ENCODE data around the gene ABLIM1. TPM values are rescaled to one million over a fixed set of nuclear protein-coding genes. Genes with fewer than 3 reads are reported as not detected.

ABLIM1 gene
- total and polyA plus RNA-seq, 2 donors = 46.7 to 71.3 TPM

DNA sequence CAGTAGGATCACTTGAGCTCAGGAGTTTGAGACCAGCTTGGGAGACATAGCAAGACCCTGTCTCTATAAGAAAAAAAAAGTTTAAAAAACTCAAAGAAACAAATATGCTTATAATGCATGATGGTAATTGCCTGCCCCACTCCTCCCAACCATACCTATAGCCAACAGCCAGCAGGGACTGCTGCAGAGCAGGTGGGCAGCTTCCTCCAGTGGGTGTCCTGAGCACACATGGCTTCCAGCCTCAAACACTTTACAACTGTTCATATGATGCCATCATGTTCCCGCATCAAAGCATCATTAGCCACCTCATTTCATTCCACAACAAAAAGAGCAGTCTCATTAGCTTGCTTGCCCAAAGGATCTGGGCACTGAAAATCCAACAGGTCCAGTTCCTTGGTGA is 42.0 kb downstream of the ABLIM1 start:
- H3K4me3 ChIP-seq (ENCODE audit: low read depth, low read length) = no peak overlapping the region
- no peaks in the 10 kb centered on the region for H3K4me1 ChIP-seq (ENCODE audit: insufficient read depth)
- WGBS = 96% methylated on average over 1 of the region's 1 CpG
- DNase-seq (ENCODE audit: extremely low spot score) = no peak
- no peak overlapping the region for H3K27ac ChIP-seq (ENCODE audit: low read depth)
- H3K36me3 ChIP-seq (ENCODE audit: insufficient read depth) = no peaks in the 10 kb centered on the region

DNA sequence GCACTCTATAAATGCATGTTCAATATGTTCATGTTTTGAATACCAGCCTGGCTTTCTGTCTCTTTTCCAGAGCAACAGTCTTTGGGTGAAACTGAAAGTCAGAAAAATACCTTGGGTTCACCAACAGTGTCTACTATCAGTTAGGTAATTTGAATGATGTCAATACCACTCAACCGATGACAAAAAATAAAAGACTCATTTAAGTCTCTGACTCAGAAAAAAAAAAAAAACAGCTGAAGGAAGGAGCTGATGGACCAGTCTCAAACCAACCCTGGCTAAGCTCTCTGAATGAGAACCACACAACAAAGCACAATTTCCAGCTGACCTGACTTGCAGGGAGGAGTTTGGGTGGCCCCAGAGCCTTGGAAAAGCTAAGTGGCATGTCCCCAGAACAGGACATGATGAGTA is 42.5 kb downstream of the ABLIM1 start:
- WGBS = 75% methylated on average over 1 of the region's 1 CpG
- Histone ChIP-seq H3K27ac (ENCODE audit: low read depth) (no peak overlapping the region), H3K4me1 (ENCODE audit: insufficient read depth) (no peaks in the 10 kb centered on the region), H3K36me3 (ENCODE audit: insufficient read depth) (no peaks in the 10 kb centered on the region), H3K4me3 (ENCODE audit: low read depth, low read length) (no peak overlapping the region)
- no peak for DNase-seq (ENCODE audit: extremely low spot score)

DNA sequence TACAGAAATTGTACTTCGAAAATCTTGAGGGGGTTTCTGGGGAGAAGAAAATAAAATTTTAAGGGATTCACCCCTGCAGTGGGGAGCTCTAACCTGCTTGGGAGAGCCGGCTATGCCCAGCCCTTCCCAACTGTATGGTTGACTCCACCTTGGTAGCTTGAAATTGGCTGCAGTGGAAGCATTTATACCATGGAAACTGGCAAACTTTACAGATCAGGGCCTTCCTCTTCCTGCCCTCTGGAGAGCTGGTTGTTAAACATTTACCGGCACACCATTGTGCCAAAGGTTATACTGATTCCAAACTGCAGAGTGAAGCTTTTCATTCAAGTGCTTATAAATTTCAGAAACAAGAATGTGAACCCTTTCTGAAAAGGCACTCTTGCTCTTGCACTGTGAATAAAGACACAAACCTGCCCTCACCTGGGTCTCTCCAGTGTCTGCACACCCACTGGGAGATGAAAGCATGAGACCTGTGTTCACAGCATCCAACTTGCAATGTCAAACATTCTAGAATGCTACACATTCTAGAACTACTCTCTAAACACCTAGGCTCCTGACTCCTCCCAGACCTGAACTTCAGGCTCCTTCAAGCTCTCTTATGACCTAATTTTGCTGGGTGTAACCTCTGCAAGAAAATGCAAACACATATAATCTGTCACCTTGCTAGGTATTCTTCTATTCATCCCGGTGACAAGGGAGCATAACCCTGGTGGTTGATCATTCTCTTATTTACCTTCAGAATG is 44.7 kb downstream of the ABLIM1 start:
- no peak for DNase-seq (ENCODE audit: extremely low spot score)
- H3K36me3 ChIP-seq (ENCODE audit: insufficient read depth) = no peaks in the 10 kb centered on the region
- no peak overlapping the region for H3K4me3 ChIP-seq (ENCODE audit: low read depth, low read length)
- 84% methylated on average over 4 of the region's 4 CpGs for WGBS
- peaks cover 2% of the 10 kb centered on the region for H3K4me1 ChIP-seq (ENCODE audit: insufficient read depth)
- no peak overlapping the region for H3K27ac ChIP-seq (ENCODE audit: low read depth)

DNA sequence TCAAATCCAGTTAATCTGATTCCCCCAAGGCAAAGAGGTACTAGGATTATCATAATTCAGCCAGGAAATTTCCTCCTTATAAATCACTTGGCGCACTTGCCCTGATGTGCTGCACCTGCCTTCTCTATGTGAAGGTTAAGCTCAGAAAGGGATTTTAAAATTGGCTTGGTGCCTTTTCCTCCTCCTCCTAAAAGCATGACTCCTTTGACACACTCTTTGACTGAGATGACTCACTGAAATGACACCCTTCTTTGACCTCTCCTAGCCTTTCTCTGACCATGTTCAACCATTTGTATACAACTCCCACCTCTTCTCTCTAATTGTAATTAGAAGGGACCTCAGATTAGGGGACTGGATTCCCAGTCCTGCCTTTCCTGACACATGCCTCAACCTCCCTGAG is 46.5 kb downstream of the ABLIM1 start:
- Histone ChIP-seq H3K36me3 (ENCODE audit: insufficient read depth) (no peaks in the 10 kb centered on the region), H3K4me3 (ENCODE audit: low read depth, low read length) (no peak overlapping the region), H3K27ac (ENCODE audit: low read depth) (no peak overlapping the region), H3K4me1 (ENCODE audit: insufficient read depth) (peaks cover 2% of the 10 kb centered on the region)
- WGBS = 92% methylated on average over 1 of the region's 1 CpG
- DNase-seq (ENCODE audit: extremely low spot score) = no peak

DNA sequence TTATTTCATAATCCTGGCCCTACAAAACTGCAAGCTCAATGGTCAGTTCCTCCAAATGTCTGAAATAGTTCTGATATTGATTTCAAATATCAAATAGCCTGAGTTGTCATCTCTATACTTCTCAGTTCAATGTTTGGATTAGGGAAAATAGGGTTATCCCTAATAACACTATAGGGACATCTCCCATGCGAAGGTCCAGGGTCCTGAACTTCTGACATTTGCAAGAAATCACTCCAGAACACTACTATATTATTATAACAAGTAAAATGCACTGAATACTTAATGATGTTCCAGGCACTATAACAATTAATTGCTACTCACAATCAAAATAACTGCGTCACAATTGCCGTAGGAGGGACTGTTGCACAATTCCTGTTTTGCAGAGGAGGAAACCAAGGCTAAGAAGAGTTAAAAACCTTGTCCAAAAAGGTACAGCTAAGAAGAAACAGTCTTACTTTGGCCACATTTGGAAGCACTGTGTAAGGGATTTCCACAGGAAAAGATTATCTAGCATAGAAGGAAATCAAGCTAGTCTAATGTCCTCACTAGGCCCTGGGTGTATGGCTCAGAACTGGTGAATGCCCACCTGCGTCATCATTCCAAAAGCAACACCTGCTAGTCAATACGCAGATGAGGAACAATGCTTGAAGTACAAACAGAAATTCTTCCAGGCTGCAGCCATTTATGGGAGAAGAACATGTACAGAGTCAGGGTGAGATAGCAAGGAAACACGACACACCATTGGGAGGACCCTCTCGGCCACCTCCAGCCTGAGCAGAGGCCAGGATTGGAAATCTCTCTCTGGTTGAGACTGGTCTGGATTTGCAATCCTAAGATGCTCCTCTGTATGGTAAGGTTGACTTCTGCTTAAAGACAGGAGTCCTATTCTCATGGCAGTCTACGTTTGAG is 48.3 kb downstream of the ABLIM1 start:
- no peak for DNase-seq (ENCODE audit: extremely low spot score)
- H3K4me1 ChIP-seq (ENCODE audit: insufficient read depth) = peaks cover 2% of the 10 kb centered on the region
- no peak overlapping the region for H3K4me3 ChIP-seq (ENCODE audit: low read depth, low read length)
- H3K27ac ChIP-seq (ENCODE audit: low read depth) = no peak overlapping the region
- no peaks in the 10 kb centered on the region for H3K36me3 ChIP-seq (ENCODE audit: insufficient read depth)
- 90% methylated on average over 8 of the region's 8 CpGs for whole genome bisulfite sequencing

DNA sequence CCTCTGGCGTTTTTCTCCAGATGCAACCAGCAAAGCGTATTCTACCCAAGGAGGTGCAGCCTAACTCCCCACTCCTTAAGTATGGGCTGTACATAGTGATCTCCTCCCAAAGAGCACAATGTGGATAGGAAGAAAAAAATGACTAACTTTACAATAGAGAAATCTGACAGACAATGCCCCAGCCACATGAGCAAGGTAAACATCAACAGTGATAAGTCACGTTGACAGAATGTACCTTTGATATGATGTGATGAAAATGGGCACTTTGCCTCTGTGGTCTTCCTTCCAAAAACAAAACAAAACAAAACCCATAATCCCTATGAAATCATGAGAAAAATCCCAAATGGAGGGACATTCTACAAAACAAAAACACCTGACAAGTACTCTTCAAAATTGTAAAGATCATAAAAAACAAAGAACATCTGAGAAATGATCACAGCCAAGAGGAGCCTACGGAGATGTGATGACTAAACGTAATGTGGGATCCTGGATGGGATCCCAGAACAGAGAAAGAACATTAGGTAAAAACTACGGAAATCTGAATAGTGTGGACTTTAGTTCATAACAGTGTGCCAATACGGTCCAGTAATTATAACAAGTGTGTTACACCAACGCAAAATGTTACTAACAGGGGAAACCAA is 50.6 kb downstream of the ABLIM1 start:
- H3K27ac ChIP-seq (ENCODE audit: low read depth) = no peak overlapping the region
- WGBS = 63% methylated on average over 8 of the region's 8 CpGs
- no peak for DNase-seq (ENCODE audit: extremely low spot score)
- H3K4me1 ChIP-seq (ENCODE audit: insufficient read depth) = peaks cover 2% of the 10 kb centered on the region
- no peaks in the 10 kb centered on the region for H3K36me3 ChIP-seq (ENCODE audit: insufficient read depth)
- H3K4me3 ChIP-seq (ENCODE audit: low read depth, low read length) = no peak overlapping the region

DNA sequence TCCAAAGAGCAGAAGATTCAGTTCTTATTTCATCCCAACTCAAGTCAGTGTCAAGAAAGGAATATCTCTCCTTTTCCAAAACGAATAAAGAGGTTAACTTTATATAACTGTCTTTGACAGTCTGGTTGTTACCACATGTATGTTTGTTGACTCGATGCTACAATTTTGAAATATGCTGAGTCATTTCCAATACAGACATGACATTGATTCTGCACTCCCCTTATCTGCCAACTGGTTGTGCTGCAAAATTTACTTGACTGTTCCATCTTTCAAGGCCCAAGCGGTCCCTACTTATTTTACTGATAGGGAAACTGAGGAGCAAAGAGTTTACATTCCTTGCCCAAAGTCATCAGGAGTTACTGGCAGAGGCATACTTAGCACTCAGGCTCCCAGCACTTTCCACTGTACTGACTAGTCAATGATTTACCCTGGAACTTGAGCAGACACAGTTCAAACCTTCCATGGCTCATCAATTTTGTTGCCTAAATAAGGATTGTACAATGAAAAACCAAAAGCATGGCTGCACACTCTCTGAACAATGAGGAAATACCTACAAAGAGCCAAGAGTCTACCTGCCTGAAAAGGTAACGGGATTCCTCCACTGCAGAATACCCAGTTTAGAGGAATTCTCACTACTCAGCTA is 52.8 kb downstream of the ABLIM1 start:
- Histone ChIP-seq H3K27ac (ENCODE audit: low read depth) (no peak overlapping the region), H3K4me1 (ENCODE audit: insufficient read depth) (peaks cover 2% of the 10 kb centered on the region), H3K4me3 (ENCODE audit: low read depth, low read length) (no peak overlapping the region), H3K36me3 (ENCODE audit: insufficient read depth) (no peaks in the 10 kb centered on the region)
- DNase-seq (ENCODE audit: extremely low spot score) = no peak
- 84% methylated on average over 4 of the region's 4 CpGs for WGBS

DNA sequence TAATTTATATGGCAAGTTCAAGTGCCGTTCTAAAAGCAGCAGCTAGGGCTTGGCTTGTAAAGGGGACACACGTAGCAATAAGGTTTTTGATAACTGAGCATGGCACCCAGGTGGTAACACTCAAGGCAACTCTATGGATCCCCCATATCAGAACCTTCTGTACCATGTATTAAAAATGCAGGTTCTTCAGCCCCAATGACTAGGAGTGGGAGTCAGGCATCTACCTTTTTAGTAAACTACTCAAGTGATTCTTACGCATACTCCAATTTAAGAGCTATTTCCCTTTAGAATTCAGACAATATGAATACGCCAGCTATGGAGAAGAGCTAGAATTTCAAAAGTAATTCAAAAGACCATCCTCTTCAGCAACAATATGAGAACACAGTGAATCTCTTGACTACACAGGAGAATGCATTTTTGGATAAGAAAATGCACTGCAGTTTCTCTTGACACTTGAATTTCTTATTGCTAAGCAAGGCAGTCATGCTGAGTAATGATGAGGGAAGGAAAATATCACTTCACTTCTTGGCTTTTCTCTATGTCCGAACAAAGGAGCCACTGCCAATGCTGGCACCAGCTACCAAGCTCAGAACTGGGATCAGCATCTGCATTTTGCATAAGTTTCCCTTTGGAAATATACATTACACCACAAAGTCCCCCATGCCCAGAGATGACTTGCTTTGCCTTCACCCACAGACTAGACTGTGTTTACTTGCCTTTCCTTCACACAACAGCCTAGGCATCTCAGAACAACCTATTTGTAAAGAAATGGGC is 53.5 kb downstream of the ABLIM1 start:
- H3K27ac ChIP-seq (ENCODE audit: low read depth) = no peak overlapping the region
- DNase-seq (ENCODE audit: extremely low spot score) = no peak

DNA sequence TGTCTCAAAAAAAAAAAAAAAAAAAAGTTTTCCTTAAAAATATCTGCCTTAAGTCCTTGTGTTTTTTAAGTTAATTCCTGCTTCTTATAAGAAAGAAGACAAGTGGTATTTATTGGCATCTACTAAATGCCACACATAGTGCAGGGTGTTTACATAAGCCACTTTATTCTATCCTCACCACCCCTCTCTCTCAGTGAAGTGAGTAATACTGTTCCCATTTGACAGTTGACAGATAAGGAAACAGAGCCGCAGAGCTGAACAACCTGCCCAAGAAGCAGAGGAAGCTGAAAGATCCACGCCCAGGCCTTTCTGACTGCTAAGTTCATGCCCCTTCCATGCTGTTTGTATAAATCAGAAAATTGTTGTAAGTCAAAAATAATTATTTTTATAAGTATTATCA is 54.1 kb downstream of the ABLIM1 start:
- WGBS = 49% methylated on average over 2 of the region's 2 CpGs
- no peaks in the 10 kb centered on the region for H3K36me3 ChIP-seq (ENCODE audit: insufficient read depth)
- H3K4me3 ChIP-seq (ENCODE audit: low read depth, low read length) = no peak overlapping the region
- no peak overlapping the region for H3K27ac ChIP-seq (ENCODE audit: low read depth)
- no peaks in the 10 kb centered on the region for H3K4me1 ChIP-seq (ENCODE audit: insufficient read depth)
- no peak for DNase-seq (ENCODE audit: extremely low spot score)

More for the DNA sequence above, 53.5 kb downstream of the ABLIM1 start:
- WGBS = 68% methylated on average over 5 of the region's 5 CpGs
- Histone ChIP-seq H3K36me3 (ENCODE audit: insufficient read depth) (no peaks in the 10 kb centered on the region), H3K4me1 (ENCODE audit: insufficient read depth) (no peaks in the 10 kb centered on the region), H3K4me3 (ENCODE audit: low read depth, low read length) (no peak overlapping the region)

DNA sequence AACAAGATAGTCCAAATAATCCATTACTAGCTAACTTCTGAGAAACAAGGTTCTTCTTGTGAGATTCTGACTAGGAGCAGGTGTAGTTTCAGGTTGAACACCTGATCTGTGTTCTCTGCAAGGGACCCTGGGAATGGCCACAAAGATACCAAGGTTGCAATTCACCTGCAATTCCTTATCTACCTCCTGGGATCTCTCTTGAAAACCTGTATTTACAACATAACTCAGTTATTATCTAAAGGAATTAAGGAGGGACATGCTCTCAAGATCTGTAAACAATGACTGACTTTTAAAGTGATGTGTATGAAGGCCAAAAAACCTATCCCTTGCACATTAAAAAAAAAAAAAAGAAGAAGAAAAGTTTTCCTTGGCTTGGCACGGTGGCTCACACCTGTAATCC is 54.8 kb downstream of the ABLIM1 start:
- Histone ChIP-seq H3K36me3 (ENCODE audit: insufficient read depth) (no peaks in the 10 kb centered on the region), H3K4me1 (ENCODE audit: insufficient read depth) (no peaks in the 10 kb centered on the region), H3K27ac (ENCODE audit: low read depth) (no peak overlapping the region), H3K4me3 (ENCODE audit: low read depth, low read length) (no peak overlapping the region)
- no peak for DNase-seq (ENCODE audit: extremely low spot score)
- 50% methylated on average over 1 of the region's 1 CpG for WGBS

DNA sequence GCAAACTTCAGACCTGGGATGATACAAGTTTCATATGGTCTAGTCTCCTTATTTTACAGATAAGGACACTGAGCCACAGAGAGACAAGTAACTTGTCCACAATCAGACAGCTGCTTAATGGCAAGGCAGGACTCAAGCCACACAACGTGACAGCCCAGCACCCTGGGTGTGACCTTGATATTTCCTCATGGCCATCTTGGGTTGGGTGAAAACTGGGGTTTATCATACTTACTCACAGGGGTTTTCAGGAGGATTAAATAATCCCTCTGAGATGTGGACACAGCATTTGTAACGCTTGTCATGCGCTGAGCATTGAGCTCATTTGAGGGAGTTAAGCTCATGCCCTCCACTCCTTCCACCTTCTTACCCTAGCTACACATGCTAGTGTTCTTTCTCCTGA is 58.0 kb downstream of the ABLIM1 start:
- H3K27ac ChIP-seq (ENCODE audit: low read depth) = no peak overlapping the region
- no peaks in the 10 kb centered on the region for H3K4me1 ChIP-seq (ENCODE audit: insufficient read depth)
- WGBS = 87% methylated on average over 3 of the region's 3 CpGs
- H3K4me3 ChIP-seq (ENCODE audit: low read depth, low read length) = no peak overlapping the region
- no peak for DNase-seq (ENCODE audit: extremely low spot score)
- no peaks in the 10 kb centered on the region for H3K36me3 ChIP-seq (ENCODE audit: insufficient read depth)

DNA sequence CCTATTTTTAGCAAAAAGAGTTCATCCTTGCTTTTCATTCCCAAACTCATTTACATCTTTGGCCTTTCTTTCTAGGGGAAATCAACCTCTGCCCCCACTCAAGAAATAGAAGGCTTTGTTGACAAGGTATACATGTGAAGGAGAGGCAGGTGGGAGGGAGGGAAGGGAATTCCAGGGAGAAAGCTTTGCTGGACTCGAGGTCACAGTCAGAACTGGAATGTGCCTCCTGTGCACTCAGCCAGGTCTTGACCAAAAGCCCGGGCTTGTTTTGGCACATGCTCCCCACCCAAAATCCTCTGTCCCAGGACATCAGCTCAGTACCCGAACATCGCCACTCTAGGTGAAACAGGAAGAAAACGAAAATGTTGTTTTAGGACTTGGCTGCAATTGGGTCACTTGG is 61.3 kb downstream of the ABLIM1 start:
- Histone ChIP-seq H3K36me3 (ENCODE audit: insufficient read depth) (no peaks in the 10 kb centered on the region), H3K4me3 (ENCODE audit: low read depth, low read length) (no peak overlapping the region), H3K27ac (ENCODE audit: low read depth) (no peak overlapping the region), H3K4me1 (ENCODE audit: insufficient read depth) (no peaks in the 10 kb centered on the region)
- WGBS = 90% methylated on average over 5 of the region's 5 CpGs
- no peak for DNase-seq (ENCODE audit: extremely low spot score)

All from urinary bladder (tissue), 4 donors.